HL-60/S4 treated with retinoic acid at 250 ng/mL for 4 days and 3 days (cell line): ENCODE measurements around the gene UBE2M.
"Not testable (repeated sequence)": the region's sequence is repeated elsewhere in the genome, so short reads cannot be mapped to it uniquely, and the experiment has no call there.

ENCODE experiments used
- in situ Hi-C: fragments of 300-500 bp; cut with MboI; formaldehyde crosslinking; loops from 2 replicates; pipeline ENCODE4 v1.7.0; 2022; ENCODE audit warnings: low sequenced_read_pairs

Gene UBE2M

DNA sequence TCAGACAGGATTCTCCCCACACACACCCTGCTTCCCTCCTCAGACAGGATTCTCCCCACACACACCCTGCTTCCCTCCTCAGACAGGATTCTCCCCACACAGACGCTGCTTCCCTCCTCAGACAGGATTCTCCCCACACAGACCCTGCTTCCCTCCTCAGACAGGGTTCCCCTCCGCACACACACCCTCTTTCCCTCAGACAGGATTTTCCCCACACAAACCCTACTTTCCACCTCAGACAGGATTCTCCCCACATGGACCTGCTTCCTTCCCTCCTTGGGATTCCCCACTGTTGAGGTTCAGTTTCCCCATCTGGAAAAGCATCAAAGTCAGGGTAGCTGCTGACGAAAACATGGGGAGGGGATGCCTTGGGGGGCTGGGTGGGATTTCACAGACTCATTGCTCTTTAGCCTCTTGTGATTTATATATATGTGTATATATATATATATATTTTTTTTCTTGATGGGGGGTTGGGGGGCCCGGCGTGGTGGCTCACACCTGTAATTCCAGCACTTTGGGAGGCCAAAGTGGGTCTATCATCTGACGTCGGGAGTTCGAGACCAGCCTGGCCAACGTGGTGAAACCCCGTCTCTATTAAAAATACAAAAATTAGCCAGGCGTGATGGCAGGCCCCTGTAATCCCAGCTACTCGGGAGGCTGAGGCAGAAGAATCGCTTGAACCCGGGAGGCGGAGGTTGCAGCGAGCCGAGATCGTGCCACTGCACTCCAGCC, 15.6 kb downstream of the UBE2M start:
- in situ Hi-C loops, result not testable (repeated sequence)

GRCh38 chr19:58539169-58539559, 19.2 kb downstream of the UBE2M start:
- in situ Hi-C loops, result not testable (repeated sequence)

GRCh38 chr19:58538257-58539168, 19.9 kb downstream of the UBE2M start:
- in situ Hi-C loops, result no loop called here

- in situ Hi-C loops, result no loop called here
Measured at GRCh38 chr19:58536852-58537798, 21.3 kb downstream of the UBE2M start.

- in situ Hi-C loops, result no loop called here
Measured at GRCh38 chr19:58535857-58536256, 22.6 kb downstream of the UBE2M start.

GRCh38 chr19:58531034-58531840, 27.2 kb downstream of the UBE2M start:
- in situ Hi-C loops, result no loop called here

DNA sequence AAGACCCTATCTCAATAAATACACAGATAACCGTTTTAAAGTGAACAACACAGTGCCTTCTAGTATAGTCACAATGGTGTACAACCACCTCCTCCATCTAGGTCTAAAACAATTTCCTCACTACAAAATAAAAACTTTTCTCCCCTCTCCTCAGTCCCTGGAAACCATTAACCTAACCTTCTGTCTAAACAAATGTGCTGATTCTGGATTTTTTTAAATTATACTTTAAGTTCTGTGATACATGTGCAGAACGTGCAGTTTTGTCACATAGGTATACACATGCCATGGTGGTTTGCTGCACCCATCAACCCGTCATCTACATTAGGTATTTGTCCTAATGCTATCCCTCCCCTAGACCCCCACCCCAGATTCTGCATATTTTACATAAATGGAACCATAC, 29.0 kb downstream of the UBE2M start:
- in situ Hi-C loops, result no loop called here

- in situ Hi-C loops, result no loop called here
Measured at GRCh38 chr19:58522709-58523108, 35.7 kb downstream of the UBE2M start.

DNA sequence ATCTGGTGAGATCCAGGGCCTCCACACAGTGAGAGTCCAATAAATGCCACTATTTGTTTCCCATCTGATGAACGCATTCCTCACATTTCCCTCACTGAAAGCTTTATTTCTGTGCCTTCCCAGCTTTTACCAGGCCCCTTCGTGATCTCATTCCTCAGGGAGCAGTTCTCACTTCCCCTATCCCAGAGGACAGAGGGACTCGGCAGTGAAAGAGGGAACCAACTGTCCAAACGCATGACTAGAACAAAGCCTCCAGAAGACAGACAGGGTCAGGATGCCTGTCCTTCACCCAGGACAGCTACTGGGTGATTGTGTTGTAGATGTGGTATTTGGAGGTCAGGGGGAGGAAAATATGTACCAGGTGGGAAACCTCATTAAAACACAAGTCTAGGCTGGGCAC, 36.8 kb downstream of the UBE2M start:
- in situ Hi-C loops, result no loop called here

DNA sequence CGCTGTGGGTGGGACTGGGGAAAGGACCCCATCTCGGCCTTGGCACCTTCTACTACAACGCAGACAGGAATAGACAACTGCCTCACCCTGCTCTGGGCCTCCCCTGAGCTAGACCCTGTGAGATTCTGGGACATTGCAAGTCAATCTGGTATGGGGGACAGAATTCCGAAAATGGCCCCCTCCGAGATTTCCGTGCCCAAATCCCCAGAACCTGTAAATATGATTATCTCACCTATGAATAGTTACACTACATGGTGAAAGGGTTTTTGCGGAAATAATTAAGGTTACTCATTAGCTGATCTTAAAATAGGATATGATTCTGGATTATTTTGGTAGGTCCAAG, 38.2 kb downstream of the UBE2M start:
- in situ Hi-C loops, result no loop called here

GRCh38 chr19:58519355-58520256, 38.8 kb downstream of the UBE2M start, which contains the start of gene ZBTB45:
ZBTB45 (minus strand) TSS chr19:58519810; CDS start chr19:58517673, 2,137 bp downstream.
- in situ Hi-C loops, result no loop called here

- in situ Hi-C loops, result no loop called here
Measured at GRCh38 chr19:58519087-58519354, 39.4 kb downstream of the UBE2M start.

DNA sequence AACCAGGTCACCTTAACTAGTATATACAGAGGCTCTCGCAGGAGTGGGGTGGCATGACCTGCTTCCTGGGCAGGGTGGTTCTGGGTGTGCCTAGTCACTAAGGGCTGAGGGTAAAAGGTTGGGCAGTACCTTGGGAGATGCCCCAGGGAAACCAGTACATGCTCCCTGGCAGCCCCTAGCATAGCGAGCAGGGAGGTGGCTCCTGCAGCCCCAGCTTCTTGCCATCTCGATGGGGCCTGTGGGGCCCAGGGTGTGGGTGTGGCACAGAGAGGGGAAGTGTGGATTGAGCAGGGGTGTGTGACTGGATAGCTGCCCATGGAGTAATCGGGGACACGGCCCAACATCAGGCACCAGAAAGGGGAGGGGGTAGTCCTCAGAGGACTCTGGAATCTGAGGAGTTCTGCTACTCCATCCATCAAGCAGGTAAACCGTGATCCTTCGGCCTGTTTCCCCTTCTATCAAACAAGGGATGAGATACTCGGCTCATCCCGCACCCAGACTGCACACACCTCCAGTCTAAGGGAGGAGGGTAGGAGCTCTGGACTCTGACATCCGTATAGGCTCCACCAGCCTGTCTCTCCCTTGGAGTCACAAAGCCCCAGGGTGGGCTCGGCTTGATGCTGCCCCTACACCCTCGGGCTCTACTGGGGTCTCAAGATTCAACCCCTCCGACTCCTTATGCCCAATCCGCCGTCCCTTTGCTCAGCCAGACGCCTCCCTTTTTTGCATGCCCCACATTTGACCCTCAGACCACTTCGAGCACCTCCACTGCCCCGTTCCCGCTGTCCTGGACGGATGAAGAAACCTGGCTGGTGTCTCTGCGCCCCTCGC, 39.9 kb downstream of the UBE2M start:
- in situ Hi-C loops, result no loop called here

DNA sequence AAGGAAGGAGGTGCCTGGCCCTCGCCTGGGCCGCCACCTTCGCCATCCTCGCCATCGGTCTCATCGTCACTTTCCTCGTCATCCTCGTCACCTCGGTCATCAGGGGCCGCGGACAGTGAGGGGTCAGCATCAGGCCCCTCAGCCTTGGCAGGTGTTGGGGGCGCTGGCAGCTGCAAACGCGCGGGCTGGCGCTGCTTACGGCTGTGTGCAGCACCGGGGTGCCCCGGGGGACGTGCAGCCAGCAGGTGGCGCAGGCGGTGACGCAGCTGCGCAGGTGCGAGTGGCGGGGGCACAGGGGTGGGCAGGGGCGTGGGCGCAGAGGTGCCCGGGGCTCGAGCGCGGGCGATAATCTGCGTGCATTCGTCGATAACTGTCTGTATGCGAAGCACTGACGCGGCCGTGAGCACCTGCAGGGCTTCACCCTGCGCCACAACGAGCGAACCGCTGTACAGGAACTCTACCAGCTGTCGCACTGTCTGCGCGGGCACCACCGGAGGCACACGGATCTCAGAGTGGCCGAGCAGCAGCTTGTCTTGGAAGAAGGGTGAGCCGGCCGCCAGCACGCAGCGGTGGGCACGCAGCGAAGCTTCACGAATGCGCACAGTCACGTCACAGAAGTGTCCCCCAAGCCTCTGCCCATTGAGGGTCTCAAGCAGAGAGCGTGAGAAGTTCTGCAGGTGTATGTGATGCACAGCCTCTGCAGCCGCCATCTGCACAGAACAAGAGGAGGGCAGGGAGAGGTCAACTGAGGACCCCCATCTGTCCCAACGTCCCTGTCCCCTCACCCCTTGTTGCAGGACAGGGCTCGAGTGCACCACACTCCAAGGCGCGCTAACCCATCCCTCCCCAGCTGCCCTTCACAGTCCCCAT, 41.2 kb downstream of the UBE2M start:
- in situ Hi-C loops, result no loop called here

- in situ Hi-C loops, result no loop called here
Measured at GRCh38 chr19:58516246-58516836, 42.1 kb downstream of the UBE2M start.

GRCh38 chr19:58515259-58515658, 43.2 kb downstream of the UBE2M start:
- in situ Hi-C loops, result no loop called here

DNA sequence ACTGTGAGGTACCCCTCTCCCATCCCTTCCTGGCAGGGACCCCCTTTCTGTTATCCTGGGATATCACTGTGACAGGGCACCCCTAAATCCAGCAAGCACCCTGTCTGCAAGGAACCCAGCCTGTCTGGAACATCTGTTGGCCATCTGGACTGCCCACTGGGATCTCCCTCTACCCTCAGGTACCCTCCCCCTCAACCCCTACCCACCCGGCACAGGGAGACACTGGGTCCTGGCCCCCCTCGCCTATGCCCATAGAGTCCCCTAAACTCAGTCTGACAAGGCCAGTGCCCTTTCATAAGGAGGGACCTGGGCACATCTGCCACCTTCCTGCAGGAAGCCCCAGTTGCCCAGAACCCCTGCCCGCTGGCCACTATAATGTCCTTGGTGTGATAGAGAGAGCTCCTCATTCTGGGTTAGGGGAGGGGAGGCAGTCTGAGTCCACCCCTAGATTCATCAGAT, 43.8 kb downstream of the UBE2M start:
- in situ Hi-C loops, result no loop called here
